ENCODE results near the gene CDT1. TPM values are rescaled to one million over a fixed set of nuclear protein-coding genes. Genes with fewer than 3 reads are reported as not detected.

Gene CDT1
- polyA plus RNA-seq, 1 experiment, result 1.2 TPM

- Histone ChIP-seq H3K27ac (ENCODE audit: low read depth, low read length) (peak overlapping the region; percentile 11), H3K4me3 (ENCODE audit: low read depth, low read length) (no peak overlapping the region), H3K9me3 (ENCODE audit: control insufficient read depth, insufficient read depth, low read length) (peaks cover 8% of the 10 kb centered on the region; the same call in 1 of the 2 replicates), H3K27me3 (ENCODE audit: control insufficient read depth, insufficient read depth, low read length) (no peaks in the 10 kb centered on the region)
- TF ChIP-seq, protein P1, sequence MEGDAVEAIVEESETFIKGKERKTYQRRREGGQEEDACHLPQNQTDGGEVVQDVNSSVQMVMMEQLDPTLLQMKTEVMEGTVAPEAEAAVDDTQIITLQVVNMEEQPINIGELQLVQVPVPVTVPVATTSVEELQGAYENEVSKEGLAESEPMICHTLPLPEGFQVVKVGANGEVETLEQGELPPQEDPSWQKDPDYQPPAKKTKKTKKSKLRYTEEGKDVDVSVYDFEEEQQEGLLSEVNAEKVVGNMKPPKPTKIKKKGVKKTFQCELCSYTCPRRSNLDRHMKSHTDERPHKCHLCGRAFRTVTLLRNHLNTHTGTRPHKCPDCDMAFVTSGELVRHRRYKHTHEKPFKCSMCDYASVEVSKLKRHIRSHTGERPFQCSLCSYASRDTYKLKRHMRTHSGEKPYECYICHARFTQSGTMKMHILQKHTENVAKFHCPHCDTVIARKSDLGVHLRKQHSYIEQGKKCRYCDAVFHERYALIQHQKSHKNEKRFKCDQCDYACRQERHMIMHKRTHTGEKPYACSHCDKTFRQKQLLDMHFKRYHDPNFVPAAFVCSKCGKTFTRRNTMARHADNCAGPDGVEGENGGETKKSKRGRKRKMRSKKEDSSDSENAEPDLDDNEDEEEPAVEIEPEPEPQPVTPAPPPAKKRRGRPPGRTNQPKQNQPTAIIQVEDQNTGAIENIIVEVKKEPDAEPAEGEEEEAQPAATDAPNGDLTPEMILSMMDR (IDR thresholded peaks at IDR 0.05; ENCODE audit: low read depth, low read length), result no peak
- CTCF ChIA-PET, result interaction anchor here (3.1 kb wide), 1 partner anchor 21 kb away, joined by 14 read pairs; no protein-coding TSS in a partner anchor
- DNase-seq (ENCODE audit: low read depth, low spot score), result no peak
- POLR2A ChIA-PET, result interaction anchor here (1.6 kb wide), 1 partner anchor 27 kb away, joined by 4 read pairs; the partner anchor contains the start of gene PIEZO1
Measured at GRCh38 chr16:88758227-88758943, 45.2 kb upstream of the CDT1 start.

DNA sequence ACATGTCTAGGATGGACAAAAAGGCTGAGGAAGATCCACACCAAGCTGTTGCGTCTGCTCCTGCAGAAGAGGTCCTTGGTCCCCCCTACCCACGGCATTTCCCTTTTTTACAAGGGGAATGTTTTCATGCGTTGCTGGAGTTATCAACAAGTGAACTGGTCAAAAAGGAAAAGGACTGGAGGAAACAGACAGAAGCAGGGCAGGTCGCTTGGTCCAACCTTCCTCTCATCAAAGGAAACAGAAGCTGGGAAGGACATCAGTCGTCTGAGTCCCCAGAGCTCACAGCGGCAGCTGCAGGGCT is 44.7 kb upstream of the CDT1 start:
- DNase-seq (ENCODE audit: low read depth, low spot score), result no peak
- Histone ChIP-seq H3K27me3 (ENCODE audit: control insufficient read depth, insufficient read depth, low read length) (no peaks in the 10 kb centered on the region), H3K4me3 (ENCODE audit: low read depth, low read length) (no peak overlapping the region), H3K9me3 (ENCODE audit: control insufficient read depth, insufficient read depth, low read length) (peaks cover 8% of the 10 kb centered on the region; the same call in 1 of the 2 replicates), H3K27ac (ENCODE audit: low read depth, low read length) (peak overlapping the region; percentile 52)
- TF ChIP-seq, protein P1 (IDR thresholded peaks at IDR 0.05; ENCODE audit: low read depth, low read length), result no peak
- CTCF ChIA-PET, result interaction anchor here (2.2 to 3.1 kb wide), 2 partner anchors 16 to 21 kb away, joined by 6 to 14 read pairs; no protein-coding TSS in a partner anchor
- POLR2A ChIA-PET, result interaction anchor here (0.5 to 1.6 kb wide), 3 partner anchors 9 to 26 kb away, joined by 4 read pairs; partner anchors contain the start of gene PIEZO1

- Histone ChIP-seq H3K9me3 (ENCODE audit: control insufficient read depth, insufficient read depth, low read length) (peaks cover 8% of the 10 kb centered on the region; the same call in 1 of the 2 replicates), H3K4me3 (ENCODE audit: low read depth, low read length) (no peak overlapping the region), H3K27me3 (ENCODE audit: control insufficient read depth, insufficient read depth, low read length) (no peaks in the 10 kb centered on the region), H3K27ac (ENCODE audit: low read depth, low read length) (peak overlapping the region; percentile 65)
- CTCF ChIA-PET, result interaction anchor here (2.2 to 3.1 kb wide), 2 partner anchors 16 to 22 kb away, joined by 6 to 14 read pairs; no protein-coding TSS in a partner anchor
- TF ChIP-seq, protein P1 (IDR thresholded peaks at IDR 0.05; ENCODE audit: low read depth, low read length), result no peak
- no peak for DNase-seq (ENCODE audit: low read depth, low spot score)
- POLR2A ChIA-PET, result interaction anchor here (0.5 to 1.6 kb wide), 4 partner anchors 9 to 26 kb away, joined by 4 to 5 read pairs (median 4); partner anchors contain the start of gene PIEZO1
Measured at GRCh38 chr16:88759245-88759975, 44.2 kb upstream of the CDT1 start.

GRCh38 chr16:88759976-88760350 is 43.6 kb upstream of the CDT1 start:
- Histone ChIP-seq H3K4me3 (ENCODE audit: low read depth, low read length) (no peak overlapping the region), H3K27me3 (ENCODE audit: control insufficient read depth, insufficient read depth, low read length) (no peaks in the 10 kb centered on the region), H3K27ac (ENCODE audit: low read depth, low read length) (no peak overlapping the region), H3K9me3 (ENCODE audit: control insufficient read depth, insufficient read depth, low read length) (peaks cover 8% of the 10 kb centered on the region; the same call in 1 of the 2 replicates)
- ChIA-PET POLR2A (interaction anchor here (0.9 to 1.6 kb wide), 3 partner anchors 13 to 25 kb away, joined by 4 to 5 read pairs (median 4); partner anchors contain the start of gene PIEZO1), CTCF (interaction anchor here (2.2 kb wide), 1 partner anchor 17 kb away, joined by 6 read pairs; no protein-coding TSS in a partner anchor)
- no peak for DNase-seq (ENCODE audit: low read depth, low spot score)
- TF ChIP-seq, protein P1 (IDR thresholded peaks at IDR 0.05; ENCODE audit: low read depth, low read length), result no peak

All from AG04450 (cell line).